HUES6 (cell line): Measurements from ENCODE around the gene GEN1.

Source experiments
- H3K27ac ChIP-seq: 2 replicates; pipeline ENCODE4 v1.7.0; 2013; ENCODE audit warnings: low read depth, mild to moderate bottlenecking, low read length, inconsistent platforms
- H3K27me3 ChIP-seq: 2 replicates; pipeline ENCODE4 v1.6.1; 2013; ENCODE audit warnings: low read length; ENCODE audit not compliant: control insufficient read depth, insufficient read depth
- H3K36me3 ChIP-seq: 2 replicates; pipeline ENCODE4 v1.6.1; 2013; ENCODE audit warnings: low read length; ENCODE audit not compliant: control insufficient read depth, insufficient read depth
- H3K4me1 ChIP-seq: 2 replicates; pipeline ENCODE4 v1.6.1; 2013; ENCODE audit warnings: low read length; ENCODE audit not compliant: control insufficient read depth, insufficient read depth
- H3K4me3 ChIP-seq: 2 replicates; pipeline ENCODE4 v1.5.1; 2013; ENCODE audit warnings: low read depth, low read length
- H3K9ac ChIP-seq: one replicate; pipeline ENCODE4 v1.6.1; 2013; ENCODE audit warnings: mild to moderate bottlenecking, low read length
- H3K9me3 ChIP-seq: 2 replicates; pipeline ENCODE4 v1.6.1; 2013; ENCODE audit warnings: low read depth, low read length; ENCODE audit not compliant: control insufficient read depth, insufficient read depth

Gene GEN1, protein sequence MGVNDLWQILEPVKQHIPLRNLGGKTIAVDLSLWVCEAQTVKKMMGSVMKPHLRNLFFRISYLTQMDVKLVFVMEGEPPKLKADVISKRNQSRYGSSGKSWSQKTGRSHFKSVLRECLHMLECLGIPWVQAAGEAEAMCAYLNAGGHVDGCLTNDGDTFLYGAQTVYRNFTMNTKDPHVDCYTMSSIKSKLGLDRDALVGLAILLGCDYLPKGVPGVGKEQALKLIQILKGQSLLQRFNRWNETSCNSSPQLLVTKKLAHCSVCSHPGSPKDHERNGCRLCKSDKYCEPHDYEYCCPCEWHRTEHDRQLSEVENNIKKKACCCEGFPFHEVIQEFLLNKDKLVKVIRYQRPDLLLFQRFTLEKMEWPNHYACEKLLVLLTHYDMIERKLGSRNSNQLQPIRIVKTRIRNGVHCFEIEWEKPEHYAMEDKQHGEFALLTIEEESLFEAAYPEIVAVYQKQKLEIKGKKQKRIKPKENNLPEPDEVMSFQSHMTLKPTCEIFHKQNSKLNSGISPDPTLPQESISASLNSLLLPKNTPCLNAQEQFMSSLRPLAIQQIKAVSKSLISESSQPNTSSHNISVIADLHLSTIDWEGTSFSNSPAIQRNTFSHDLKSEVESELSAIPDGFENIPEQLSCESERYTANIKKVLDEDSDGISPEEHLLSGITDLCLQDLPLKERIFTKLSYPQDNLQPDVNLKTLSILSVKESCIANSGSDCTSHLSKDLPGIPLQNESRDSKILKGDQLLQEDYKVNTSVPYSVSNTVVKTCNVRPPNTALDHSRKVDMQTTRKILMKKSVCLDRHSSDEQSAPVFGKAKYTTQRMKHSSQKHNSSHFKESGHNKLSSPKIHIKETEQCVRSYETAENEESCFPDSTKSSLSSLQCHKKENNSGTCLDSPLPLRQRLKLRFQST

DNA sequence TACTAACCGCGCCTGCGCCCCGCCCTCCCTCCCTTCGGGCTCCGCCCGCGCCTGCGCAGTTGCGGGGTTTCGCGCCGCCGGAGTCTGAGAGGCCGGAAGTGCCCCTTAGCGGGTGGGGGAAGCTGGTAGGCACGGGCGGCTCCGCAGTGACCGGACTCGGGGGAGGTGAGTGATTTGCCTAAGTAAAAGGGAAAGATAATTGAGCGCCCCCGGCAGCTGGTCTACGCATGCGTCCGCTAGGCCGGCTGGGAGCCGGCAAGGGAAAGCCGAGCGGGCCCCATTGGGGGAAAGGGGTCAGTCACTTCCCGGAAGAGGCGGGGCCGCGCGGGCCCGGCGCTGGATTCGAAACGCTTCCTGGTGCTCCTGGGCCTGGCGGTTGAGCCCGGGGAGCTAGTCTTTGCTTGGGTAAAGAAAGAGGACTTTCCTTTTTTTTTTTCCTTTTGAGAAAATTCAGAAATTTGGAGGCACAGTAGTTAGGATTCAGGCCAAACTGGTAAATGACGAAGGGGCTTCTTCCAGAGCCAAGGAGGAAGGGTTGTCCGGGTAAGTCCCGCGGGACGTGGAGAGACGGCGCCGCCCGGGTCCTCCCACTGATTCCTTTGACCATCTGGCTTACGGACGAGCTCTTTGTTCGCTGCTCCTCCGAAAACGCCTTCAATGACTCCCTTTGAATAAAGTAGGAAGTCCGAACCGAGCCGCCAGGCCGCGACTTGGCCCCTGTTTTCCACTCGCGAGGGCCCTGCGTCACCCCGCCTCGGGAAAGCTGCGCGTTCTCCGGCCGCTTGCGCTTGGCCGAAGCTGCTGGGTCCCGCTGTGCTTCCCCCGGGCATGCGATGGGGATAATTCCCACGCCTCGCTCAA, at the start of gene GEN1, which contains the start of gene SMC6:
Gene GEN1 (plus strand): TSS at position 336 of the 861 bp plus-strand sequence. CDS start 5,806 bp downstream, outside the sequence.
Gene SMC6 (minus strand): TSS at position 8 of the 861 bp plus-strand sequence. CDS start 7,864 bp downstream, outside the sequence.
- Histone ChIP-seq H3K4me3 (peak within 1 kb of the TSS; percentile 89), H3K9me3 (no peaks in the 10 kb centered on the region), H3K27me3 (no peaks in the 10 kb centered on the region), H3K27ac (peak within 1 kb of the TSS; percentile 96), H3K9ac (peak within 1 kb of the TSS; percentile 88), H3K4me1 (peaks cover 12% of the 10 kb centered on the region), H3K36me3 (no peaks in the 10 kb centered on the region)

DNA sequence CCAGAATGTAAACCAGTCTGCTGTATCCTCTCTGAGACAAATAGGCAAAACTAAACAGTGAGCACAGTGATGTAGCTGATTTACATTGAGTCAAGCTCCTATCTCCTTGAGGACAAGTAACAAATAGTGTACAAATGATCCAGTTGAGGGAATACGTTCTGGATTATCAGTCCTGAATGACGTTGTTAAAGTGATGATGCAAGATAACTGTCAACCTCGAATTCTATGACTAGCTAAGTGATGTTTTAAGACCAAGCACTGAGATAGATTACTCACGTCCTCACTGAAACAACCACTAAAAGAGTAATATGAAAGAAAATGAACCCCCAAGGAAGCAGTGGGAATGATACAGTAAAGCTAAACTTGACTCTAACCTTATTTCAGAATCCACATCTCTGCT, 47.1 kb upstream of the GEN1 start:
- Histone ChIP-seq H3K9ac (no peak overlapping the region), H3K4me3 (no peak overlapping the region), H3K36me3 (peaks cover 91% of the 10 kb centered on the region), H3K9me3 (no peaks in the 10 kb centered on the region), H3K27ac (no peak overlapping the region), H3K27me3 (no peaks in the 10 kb centered on the region), H3K4me1 (no peaks in the 10 kb centered on the region)

GRCh38 chr2:17708501-17708900, 45.4 kb upstream of the GEN1 start:
- no peaks in the 10 kb centered on the region for H3K9me3 ChIP-seq
- H3K27ac ChIP-seq, result no peak overlapping the region
- no peaks in the 10 kb centered on the region for H3K4me1 ChIP-seq
- no peak overlapping the region for H3K9ac ChIP-seq
- H3K36me3 ChIP-seq, result peaks cover 91% of the 10 kb centered on the region
- no peak overlapping the region for H3K4me3 ChIP-seq
- H3K27me3 ChIP-seq, result no peaks in the 10 kb centered on the region

DNA sequence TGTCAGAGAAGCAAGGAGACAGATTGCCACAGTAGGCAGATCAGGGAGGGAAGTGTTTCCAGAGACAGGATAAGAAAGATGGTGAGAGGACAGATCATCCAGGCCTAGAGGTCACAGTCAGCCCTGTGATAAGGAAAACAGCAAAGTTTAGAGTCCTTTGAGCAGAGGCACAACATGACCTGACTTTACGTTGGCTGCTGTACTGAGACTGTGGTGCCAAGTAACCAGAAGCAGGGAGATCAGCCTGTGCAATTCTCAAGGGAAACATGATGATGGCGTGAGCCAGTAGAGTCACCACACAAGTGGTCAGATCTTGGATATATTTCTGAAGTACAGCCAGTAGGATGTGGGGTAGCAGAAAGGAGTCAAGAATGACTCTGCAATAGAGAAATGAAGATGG, 44.0 kb upstream of the GEN1 start:
- Histone ChIP-seq H3K27me3 (no peaks in the 10 kb centered on the region), H3K4me1 (no peaks in the 10 kb centered on the region), H3K9me3 (no peaks in the 10 kb centered on the region), H3K4me3 (no peak overlapping the region), H3K36me3 (peaks cover 95% of the 10 kb centered on the region), H3K27ac (no peak overlapping the region), H3K9ac (no peak overlapping the region)

GRCh38 chr2:17710547-17711248, 43.2 kb upstream of the GEN1 start:
- Histone ChIP-seq H3K27me3 (no peaks in the 10 kb centered on the region), H3K36me3 (peaks cover 96% of the 10 kb centered on the region), H3K27ac (no peak overlapping the region), H3K9me3 (no peaks in the 10 kb centered on the region), H3K4me1 (no peaks in the 10 kb centered on the region), H3K4me3 (no peak overlapping the region), H3K9ac (no peak overlapping the region)

DNA sequence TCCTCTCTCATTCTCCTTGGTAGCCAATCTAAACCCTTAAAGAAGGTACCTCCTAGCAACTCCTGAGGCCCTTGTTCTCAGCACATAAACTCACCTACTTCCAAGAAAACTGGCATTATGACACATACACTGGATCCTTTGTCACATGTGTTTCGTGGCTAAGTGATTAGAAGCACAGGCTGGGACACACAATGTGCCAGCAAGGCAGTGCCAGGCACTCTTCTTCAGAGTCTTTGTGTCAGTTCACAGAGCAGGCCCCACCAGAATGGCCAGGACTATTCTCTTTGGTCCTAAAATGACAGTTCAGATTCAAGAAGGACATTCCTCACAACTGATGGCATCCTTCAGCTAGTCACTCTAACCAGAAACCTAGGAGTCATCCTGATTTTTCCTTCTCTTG, 40.6 kb upstream of the GEN1 start:
- no peak overlapping the region for H3K4me3 ChIP-seq
- H3K9me3 ChIP-seq, result no peaks in the 10 kb centered on the region
- H3K9ac ChIP-seq, result no peak overlapping the region
- no peak overlapping the region for H3K27ac ChIP-seq
- no peaks in the 10 kb centered on the region for H3K4me1 ChIP-seq
- H3K27me3 ChIP-seq, result no peaks in the 10 kb centered on the region
- H3K36me3 ChIP-seq, result peaks cover 95% of the 10 kb centered on the region

GRCh38 chr2:17717666-17718065, 36.3 kb upstream of the GEN1 start:
- Histone ChIP-seq H3K27ac (no peak overlapping the region), H3K36me3 (peaks cover 94% of the 10 kb centered on the region), H3K4me1 (no peaks in the 10 kb centered on the region), H3K9me3 (no peaks in the 10 kb centered on the region), H3K4me3 (no peak overlapping the region), H3K9ac (no peak overlapping the region), H3K27me3 (no peaks in the 10 kb centered on the region)

DNA sequence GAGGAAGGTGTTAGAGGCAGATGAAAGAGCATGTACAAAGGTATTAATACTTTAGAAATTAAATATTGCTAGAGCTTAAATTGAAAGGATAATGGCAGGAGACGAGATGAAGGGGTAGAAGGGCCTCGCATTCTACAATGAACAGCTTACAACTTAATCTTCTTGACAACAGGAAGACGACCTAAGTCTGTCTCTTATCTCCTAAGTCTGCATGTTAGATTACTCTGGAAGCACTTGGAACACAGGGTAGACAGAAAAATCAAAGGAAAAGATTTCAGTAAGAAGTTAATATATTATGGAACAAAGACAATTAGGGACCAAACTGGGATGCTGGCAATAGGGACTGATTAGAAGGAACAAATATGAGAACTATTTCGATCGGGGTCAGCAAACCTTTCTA, 35.2 kb upstream of the GEN1 start:
- Histone ChIP-seq H3K27me3 (no peaks in the 10 kb centered on the region), H3K27ac (no peak overlapping the region; the same call in 1 of the 2 replicates), H3K36me3 (peaks cover 92% of the 10 kb centered on the region), H3K9me3 (no peaks in the 10 kb centered on the region), H3K9ac (no peak overlapping the region), H3K4me3 (no peak overlapping the region), H3K4me1 (no peaks in the 10 kb centered on the region)

- no peak overlapping the region for H3K27ac ChIP-seq
- H3K4me3 ChIP-seq, result no peak overlapping the region
- H3K4me1 ChIP-seq, result no peaks in the 10 kb centered on the region
- H3K9ac ChIP-seq, result no peak overlapping the region
- H3K27me3 ChIP-seq, result no peaks in the 10 kb centered on the region
- peaks cover 91% of the 10 kb centered on the region for H3K36me3 ChIP-seq
- no peaks in the 10 kb centered on the region for H3K9me3 ChIP-seq
Observed at GRCh38 chr2:17719562-17720371, 34.2 kb upstream of the GEN1 start.
